CD1c-positive myeloid dendritic cell (primary cell): ENCODE data around the gene VGLL4.
A peak's percentile ranks its signal among the peaks of the same experiment; 100 is the strongest.

Experiments
- DNase-seq: peaks from one replicate; pipeline ENCODE4 v3.0.0-alpha.2; 2016; ENCODE audit errors: extremely low spot score

Gene VGLL4

GRCh38 chr3:11653298-11654055 is 9.8 kb upstream of the VGLL4 start:
- DNase-seq: no peak

- DNase-seq: peak; percentile 71
These were observed 8.2 kb upstream of the VGLL4 start for GRCh38 chr3:11651900-11652299.

- DNase-seq: no peak
These were observed 7.8 kb upstream of the VGLL4 start for GRCh38 chr3:11651477-11651876.

- DNase-seq: no peak
These were observed 6.7 kb upstream of the VGLL4 start for GRCh38 chr3:11650391-11650790.

GRCh38 chr3:11648735-11649134 is 5.0 kb upstream of the VGLL4 start:
- DNase-seq: no peak

GRCh38 chr3:11643201-11643603 is 513 bp downstream of the VGLL4 start:
- peak; percentile 40 for DNase-seq

- peak; percentile 64 for DNase-seq
These were observed 1.1 kb downstream of the VGLL4 start for GRCh38 chr3:11642431-11643191.

GRCh38 chr3:11641683-11642430 is 1.9 kb downstream of the VGLL4 start:
- peak; percentile 26 for DNase-seq

- no peak for DNase-seq
These were observed 2.4 kb downstream of the VGLL4 start for GRCh38 chr3:11641316-11641682.

- no peak for DNase-seq
These were observed 3.6 kb downstream of the VGLL4 start for GRCh38 chr3:11640009-11640673.

GRCh38 chr3:11638495-11639358 is 5.0 kb downstream of the VGLL4 start:
- DNase-seq: no peak

- no peak for DNase-seq
These were observed 5.7 kb downstream of the VGLL4 start for GRCh38 chr3:11637901-11638458.

GRCh38 chr3:11636394-11636770 is 7.3 kb downstream of the VGLL4 start:
- no peak for DNase-seq

GRCh38 chr3:11635680-11636393 is 7.9 kb downstream of the VGLL4 start:
- DNase-seq: no peak

- DNase-seq: no peak
These were observed 8.6 kb downstream of the VGLL4 start for GRCh38 chr3:11634974-11635612.

- DNase-seq: no peak
These were observed 9.6 kb downstream of the VGLL4 start for GRCh38 chr3:11634081-11634635.

- no peak for DNase-seq
These were observed 10.7 kb downstream of the VGLL4 start for GRCh38 chr3:11632966-11633365.

GRCh38 chr3:11632564-11632963 is 11.2 kb downstream of the VGLL4 start:
- no peak for DNase-seq

- DNase-seq: no peak
These were observed 11.9 kb downstream of the VGLL4 start for GRCh38 chr3:11631820-11632219.
